HG03060 (cell line): ENCODE data around the gene SLX9.
"Not testable (repeated sequence)": the region's sequence is repeated elsewhere in the genome, so short reads cannot be mapped to it uniquely, and the experiment has no call there.

ENCODE experiments used
- ATAC-seq: cut with Tn5 transposase; IDR thresholded peaks from one replicate; pipeline ENCODE4 v1.9.1; 2021; ENCODE audit warnings: low read depth, moderate number of reproducible peaks; ENCODE audit not compliant: unreplicated experiment

Gene SLX9

DNA sequence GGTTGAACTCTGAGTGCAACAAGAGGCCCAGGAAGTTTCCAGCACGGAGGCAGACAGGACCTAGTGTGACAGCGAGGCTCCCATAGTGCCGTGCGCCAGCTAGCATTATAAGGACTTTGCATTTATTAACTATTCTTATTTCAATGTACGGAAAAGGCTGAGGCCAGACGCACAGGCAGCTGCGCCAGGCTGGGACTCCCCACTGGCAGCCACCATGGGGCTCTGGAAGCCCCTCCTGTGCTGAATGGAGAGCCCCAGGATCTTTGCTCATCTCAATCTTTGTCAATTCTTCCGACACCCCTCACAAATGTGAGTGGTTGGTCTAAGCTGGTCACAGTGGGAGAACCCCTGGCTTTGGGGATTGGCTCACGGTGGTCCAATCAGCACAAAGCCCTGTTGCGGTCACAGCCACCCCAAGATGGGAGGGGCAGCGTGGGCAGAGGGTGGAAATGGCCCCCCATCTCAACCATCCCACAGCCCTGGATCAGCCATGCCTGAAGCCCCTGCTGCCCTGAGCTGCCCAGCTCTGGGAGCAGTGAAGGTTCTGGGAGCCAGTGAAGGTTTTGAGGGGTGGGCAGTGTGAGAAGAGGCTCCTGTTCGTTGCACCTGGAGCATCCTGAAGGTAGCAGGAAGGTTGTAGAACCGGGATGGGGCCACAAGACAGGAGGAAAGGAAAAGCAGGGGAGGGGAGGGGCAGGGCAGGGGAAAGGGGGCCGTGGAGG is 75.1 kb downstream of the SLX9 start:
- no peak for ATAC-seq

DNA sequence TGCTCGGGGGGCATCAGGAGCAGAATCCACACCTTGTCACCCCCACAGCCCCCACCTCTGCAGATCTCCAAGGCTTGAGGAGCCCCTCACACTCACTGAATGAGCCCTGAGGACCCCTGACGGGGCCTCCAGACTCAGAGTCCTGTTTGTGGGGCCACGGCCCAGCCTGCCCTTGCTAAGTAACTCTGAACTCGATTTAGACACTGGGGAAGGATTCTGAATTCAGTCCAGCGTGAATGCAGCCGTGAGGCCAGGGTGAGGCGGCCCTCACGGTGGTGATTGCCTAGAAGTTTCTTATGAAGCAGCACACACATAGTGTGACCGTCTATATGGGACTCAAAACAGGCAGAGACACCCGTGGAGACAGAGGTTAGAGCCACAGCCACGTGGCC is 75.6 kb downstream of the SLX9 start:
- ATAC-seq = no peak

DNA sequence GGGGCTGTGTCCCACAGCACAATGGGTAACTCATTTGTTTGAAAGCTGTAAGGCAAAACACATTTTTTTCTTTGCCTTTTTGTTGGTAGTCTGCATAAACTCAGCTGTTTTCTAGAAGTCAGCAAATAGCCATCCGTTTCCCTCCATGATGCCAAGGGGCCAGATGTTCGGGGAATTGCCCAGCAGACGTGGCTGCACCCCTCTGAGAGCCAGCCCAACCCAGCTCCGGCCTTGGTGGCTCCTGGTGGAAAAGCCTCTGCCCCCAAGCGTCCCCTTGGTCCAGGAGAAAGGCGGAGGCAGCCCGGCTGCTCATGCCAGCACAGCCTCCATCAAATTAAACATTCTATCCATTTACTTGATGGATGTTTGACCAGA is 76.2 kb downstream of the SLX9 start:
- ATAC-seq = no peak

DNA sequence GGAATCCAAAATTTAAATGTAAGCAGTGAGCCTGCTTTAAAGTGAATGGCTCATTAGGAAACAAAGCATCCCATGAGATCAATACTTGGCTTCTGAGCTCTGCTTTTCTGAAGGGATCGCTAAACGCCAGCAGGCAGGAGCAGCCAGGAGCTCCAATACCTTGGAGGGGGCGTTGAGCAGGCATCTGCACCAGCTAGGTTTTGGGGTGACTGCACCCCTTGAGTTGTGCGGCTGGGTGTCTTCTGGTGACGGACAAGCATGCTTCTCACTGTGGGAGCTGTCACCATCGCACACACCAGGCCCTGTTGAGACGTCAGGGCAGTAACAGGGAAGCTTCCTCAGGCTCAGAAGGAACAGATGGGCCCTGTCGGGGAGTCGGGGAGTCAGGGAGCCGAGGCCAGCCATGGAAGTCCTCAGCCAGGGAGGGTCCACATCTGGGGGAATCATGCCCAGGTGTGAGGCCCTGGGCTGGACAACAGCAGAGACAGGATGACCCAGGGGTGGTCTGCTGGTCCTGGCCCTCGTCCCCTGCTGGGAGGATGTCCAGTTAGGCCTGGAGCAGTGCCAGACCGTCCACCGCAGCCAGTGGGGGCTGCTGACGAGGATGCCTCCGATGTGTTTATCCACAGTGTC is 76.7 kb downstream of the SLX9 start:
- ATAC-seq = no peak

DNA sequence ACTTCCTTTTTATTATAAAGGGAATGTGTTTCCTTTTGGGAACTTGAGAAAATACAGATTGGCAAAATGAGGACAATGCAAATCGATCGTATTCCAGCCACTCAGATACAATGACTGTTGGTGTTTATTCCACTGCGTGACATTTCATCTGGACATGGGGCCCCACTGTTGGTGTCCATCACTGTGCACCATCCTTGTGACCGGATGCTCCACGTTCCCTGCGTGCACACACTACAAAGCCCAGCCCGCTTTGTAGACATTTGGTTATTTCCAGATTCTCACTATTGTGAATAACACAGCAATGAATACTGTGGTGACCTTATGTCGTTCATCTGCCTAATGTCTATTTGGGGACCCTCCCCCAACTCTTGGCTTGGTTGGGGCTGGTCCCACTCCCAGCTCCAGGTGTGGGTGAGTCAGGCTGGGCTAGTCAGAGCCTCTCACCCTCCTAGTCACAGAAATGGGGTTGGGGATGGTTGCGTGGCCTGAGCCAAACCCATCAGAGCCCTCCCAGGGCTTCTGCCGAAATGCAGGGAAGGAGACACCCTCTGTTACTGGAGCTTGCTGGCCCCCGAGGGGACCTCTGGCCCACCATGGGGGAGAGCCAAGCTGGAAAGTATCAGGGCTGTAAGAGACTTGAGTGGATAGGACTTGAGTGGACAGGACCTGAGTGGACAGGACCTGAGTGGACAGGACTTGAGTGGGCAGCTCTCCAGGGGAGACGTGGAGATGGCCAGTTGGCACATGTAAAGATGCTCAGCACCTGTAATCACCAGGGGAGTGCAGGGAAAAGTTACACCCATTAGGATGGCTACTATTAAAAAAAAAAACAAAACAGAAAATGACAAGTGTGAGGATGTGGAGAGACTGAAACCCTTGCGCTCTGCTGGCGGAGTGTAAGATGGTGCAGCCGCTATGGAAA is 77.5 kb downstream of the SLX9 start:
- ATAC-seq = no peak

DNA sequence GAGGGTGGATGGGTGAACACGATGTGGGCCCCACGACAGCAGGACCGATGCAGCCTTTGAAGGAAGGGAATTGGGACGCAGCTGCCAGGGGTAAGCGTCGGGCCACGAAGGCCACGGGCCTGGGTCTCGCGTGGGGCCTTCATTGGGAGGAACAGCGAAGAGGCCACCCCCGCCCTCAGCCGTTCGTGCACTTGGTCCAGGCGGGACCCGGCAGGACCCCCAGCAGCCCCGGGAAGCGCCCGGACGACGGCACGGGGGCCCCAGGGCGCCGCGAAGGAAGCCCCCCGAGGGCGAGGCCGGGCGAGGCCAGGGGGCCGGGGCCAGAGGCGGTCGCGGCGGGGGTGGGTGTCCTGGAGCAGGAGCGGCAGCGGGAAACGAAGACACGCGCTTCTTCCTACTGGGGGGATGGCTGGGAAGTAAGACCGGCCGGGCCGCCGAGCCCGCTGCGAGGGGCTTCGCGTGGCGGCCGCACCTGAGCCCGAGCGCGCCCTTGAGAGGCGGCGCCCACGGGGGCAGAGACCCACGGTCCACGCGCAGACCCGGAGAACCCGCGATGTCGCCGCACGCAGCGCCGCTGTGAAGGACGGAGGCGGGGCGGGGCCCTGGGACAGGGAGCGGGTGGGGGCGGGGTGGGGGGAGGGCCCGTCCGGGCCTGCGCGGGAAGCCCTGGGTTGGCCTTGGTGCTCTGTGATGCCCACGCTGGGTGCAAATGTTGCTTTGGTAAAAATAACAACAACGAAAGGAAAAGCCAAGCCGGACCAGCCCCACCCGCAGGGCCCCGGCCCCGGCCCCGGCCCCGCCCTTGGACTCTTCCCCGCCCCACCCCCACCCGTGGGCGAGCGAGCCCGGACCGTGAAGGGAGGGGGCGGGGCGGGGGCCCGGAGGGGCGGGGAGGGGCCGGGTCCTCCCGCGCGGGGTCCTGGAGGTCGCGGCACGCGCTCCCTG is 78.6 kb downstream of the SLX9 start:
- no peak for ATAC-seq

DNA sequence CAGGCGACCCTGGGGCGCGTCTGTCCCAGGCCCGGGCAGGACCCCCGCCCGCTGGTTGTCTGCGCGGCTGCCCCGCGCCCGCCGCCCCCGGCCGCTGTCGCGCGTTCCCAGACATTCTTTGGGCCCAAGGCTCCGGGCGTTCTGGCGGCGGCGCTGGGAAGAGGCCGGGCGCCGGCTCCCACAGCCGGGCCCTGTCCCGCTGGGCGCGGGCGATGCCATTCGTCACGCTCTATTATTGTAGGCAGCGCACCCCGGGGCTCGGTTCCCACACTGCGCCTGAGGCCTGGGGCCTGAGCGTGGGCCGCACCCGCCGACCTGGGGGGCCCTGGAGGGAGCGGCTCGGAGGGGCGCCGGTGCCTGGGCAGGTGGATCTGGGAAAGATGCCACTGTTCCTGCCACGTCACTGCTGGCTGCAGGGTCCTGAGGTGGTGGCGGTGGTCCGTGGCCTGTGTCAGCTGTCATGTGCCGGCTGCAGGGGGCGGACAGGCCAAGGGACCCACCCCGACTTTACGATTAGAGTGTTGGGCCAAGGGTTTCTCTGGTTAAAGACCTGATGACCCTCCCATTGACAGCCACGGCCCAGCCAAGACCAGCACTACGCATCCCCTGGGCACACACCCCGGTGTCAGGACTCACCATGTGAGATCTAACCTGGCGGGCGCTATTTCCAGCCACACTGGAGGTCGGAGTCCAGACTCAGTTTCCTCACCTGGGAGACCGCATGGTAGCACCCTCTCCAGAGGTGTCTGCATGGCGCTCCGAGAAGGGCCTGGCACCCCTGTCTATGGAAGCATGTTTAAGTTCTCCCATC is 79.5 kb downstream of the SLX9 start:
- no peak for ATAC-seq

DNA sequence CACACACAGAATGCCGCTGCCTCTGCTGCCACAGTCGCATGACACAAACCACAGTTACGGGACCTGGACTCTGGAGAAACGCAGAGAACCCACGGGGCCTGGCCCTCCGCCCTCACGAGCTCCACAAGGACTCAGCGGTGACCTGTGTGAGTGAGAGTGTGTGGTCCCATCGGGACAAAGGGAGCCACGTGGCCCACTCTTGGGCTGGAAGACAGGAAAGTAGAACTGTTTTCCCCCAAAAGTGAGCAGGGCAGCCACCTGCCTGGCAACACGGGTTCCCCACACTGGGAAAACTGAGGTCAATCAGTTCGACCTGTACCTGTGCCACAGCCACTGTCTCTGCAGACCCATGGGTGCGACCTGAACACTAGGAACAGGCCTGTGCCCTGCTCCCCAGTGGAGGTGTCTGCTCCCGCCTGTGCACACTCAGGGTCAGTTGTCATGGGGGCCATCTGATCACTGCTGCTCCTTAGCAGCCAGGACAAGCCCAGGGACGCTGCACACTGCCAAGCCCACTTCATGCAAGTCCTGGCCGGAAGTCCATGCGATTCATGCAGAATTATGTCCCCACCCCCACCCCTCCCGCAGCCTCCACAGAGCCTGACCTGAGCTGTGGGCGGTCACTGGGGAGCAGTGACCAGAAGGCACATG is 80.2 kb downstream of the SLX9 start:
- ATAC-seq = no peak

DNA sequence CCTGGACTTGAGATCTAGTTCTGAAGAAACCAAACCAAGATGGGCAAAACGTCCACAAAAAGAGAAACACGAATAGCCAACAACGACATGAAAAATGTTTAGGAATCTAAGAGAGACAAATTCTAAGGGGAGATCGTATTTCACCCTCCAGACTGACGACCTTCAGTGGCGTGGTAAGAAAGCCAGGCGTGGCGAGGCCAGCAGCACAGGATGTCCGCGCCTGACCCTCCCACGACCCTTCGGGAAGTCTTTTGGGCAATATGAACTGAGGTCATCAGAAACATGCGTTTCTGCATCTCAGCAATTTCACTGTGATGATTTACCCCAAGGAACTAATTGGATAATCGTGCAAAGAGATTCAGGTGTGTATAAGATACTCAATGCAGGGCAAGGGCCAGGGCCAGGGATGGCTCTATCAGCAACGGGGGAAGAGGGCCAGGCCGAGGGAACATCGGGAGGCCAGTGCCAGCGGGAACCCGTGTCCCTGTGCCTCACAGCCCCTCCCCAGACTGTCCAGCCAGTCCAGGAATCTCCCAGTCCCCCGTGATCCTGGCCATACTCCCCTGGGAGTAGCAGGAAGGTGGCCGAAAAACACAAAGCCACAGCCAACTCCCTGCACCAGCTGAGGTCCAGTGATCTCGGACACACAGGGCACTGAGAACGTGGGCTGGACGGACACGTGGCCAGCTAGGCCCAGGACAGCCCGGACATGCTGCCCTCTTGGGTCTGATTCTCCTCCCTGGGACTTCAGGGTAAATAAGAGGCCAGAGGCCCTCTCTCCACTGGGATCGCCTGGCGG is 81.0 kb downstream of the SLX9 start:
- ATAC-seq = no peak

DNA sequence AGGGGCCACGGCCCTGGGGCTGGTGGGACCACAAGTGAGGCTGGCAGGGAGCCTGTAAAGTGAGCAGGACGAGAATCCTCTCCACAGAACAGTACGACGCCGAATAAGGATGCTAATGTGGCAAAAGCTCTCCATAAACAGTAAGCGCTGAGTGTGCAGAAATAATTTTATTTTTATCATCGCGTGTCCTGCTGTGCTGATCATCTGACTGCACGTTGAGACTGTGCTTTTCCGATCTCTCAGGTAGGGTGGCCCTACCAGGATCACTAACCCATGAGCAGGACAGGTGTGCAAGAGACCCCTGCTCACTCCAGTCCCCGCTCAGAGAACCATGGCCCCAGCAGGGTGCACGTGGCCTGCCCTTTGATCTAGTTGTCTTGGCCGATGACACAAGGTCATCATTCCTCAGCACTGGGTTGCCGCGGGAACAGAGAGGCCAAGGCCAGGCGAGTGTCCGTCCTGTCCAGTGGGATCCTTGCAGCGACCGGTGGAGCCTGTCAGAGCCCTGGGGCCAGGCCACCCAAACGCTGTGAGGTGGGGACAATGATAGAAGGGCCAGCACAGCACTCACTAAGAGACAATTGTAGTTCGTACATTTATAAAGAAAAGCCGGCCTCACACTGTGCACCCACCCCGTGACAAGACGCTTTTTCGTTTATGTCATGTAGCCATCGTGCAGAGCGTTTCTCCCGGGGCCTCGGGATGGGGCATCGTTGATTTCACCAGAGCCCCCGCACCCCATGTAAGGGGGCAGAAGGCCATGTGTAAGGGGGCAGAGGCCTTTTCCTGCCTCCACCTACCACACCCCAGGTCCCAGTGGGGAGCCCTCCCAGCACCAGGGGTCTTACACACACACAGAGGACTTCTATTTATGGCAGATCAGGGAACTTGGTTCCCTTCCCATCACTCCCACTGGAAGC is 81.9 kb downstream of the SLX9 start:
- ATAC-seq = no peak

DNA sequence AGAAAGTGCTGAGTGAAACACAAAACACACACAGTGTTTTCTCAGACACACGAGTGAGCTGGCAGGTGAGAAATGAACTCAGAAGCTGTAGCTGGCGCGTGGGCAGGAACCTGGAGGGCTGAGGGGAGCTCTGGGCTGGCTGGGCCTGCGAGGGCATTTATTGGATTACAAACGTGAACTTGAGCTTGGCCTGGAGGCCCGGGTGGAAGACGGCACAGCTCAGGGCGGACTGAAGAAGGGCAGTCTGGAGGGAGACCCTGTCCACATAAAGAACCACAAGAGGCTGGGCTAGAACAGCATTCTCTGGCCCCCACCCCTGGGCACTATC is 82.5 kb downstream of the SLX9 start:
- ATAC-seq = no peak

DNA sequence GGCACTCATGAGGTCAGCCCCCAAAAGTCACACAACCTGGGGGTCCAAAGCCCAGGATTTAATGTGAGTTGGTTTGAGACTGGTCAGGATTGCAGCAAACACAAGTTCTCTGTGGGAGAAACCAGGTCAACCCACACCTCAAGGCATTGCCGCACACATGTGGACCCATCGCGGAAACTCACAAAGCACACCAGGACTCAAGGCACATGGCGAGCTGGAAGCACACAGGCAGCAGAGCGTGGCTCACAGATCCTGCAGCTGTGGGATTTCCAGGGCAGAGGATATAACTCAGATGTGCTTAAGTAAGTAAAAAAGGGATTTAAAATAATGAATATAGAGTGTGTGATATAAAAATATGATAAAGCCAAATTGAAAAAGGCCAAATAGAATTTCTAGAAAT is 82.9 kb downstream of the SLX9 start:
- ATAC-seq = no peak

DNA sequence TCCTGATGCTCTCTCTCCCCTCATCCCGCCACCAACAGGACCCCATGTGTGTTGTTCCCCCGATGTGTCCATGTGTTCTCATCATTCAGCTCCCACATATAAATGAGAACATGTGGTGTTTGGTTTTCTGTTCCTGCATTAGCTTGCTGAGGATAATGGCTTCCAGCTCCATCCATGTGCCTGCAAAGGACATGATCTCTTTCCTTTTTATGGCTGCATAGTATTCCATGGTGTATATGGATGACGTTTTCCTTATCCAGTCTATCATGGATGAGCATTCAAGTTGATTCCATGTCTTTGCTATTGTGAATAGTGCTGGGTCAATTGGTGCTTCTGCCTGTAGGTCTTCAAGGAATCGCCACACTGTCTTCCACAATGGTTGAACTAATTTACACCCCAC is 84.7 kb downstream of the SLX9 start:
- not testable (repeated sequence) for ATAC-seq

DNA sequence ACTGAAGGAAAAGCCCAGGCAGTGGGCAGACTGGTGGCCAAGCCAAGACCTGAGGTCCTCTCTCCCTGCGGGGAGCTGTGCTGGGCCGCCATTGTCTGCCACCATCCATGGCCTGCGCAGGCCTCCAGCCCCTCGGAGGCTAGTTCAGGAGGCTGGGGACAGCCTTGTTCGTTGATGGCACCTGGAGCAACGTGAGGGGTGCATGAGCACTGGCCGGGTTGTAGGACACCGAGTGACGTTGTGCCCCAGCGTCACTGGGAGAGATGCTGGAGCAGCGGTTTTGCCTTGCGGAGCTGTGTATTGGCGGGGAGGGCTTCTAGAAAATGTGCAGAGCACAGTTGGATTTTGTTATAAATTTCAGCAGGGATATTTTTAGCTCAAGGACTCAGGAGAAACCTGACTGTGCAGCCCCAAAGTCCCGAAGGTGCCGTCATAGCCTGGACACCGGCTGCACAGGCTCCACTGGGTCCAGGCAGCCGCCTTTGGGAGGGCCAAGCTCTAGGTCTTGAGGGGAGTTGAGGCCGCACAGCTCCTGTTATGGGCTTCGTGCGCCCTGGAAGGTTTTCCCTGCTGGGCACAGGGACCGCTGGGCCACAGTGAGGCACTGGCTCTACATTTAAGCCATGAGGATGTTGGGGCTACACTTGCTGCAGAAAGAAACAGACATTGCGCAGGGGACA is 86.4 kb downstream of the SLX9 start:
- ATAC-seq = no peak
